Measurements from ENCODE around the gene SCAF8.

Gene SCAF8

DNA sequence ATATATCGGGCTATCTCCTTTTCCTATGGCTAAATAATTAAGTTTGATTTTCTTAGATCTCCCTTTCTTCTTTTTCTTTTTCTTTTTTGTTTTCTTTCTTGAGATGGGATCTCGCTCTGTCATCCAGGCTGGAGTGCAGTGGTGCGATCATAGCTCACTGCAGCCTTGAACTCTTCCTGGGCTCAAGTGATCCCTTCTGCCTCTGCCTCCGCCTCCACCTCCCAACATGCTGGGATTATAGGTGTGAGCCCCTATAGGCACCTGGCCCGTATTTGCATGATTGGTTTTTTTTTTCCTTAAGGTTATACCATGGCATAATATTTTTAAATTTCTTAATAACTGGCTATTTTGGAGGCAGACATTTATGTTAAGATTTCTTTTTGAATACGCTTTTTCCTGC, 106.3 kb downstream of the SCAF8 start:
- Histone ChIP-seq H3K4me3 (ENCODE audit: low read depth, low read length) (no peak overlapping the region), H3K27me3 (ENCODE audit: insufficient read depth, low read depth, severe bottlenecking) (no peaks in the 10 kb centered on the region), H3K9me3 (ENCODE audit: severe bottlenecking) (no peaks in the 10 kb centered on the region), H3K27ac (no peak overlapping the region), H3K36me3 (peaks cover 8% of the 10 kb centered on the region; the same call in 1 of the 2 replicates)
- no peak for DNase-seq
- TF ChIP-seq, protein P1, sequence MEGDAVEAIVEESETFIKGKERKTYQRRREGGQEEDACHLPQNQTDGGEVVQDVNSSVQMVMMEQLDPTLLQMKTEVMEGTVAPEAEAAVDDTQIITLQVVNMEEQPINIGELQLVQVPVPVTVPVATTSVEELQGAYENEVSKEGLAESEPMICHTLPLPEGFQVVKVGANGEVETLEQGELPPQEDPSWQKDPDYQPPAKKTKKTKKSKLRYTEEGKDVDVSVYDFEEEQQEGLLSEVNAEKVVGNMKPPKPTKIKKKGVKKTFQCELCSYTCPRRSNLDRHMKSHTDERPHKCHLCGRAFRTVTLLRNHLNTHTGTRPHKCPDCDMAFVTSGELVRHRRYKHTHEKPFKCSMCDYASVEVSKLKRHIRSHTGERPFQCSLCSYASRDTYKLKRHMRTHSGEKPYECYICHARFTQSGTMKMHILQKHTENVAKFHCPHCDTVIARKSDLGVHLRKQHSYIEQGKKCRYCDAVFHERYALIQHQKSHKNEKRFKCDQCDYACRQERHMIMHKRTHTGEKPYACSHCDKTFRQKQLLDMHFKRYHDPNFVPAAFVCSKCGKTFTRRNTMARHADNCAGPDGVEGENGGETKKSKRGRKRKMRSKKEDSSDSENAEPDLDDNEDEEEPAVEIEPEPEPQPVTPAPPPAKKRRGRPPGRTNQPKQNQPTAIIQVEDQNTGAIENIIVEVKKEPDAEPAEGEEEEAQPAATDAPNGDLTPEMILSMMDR (IDR thresholded peaks at IDR 0.05; ENCODE audit: low read depth, low read length): no peak

DNA sequence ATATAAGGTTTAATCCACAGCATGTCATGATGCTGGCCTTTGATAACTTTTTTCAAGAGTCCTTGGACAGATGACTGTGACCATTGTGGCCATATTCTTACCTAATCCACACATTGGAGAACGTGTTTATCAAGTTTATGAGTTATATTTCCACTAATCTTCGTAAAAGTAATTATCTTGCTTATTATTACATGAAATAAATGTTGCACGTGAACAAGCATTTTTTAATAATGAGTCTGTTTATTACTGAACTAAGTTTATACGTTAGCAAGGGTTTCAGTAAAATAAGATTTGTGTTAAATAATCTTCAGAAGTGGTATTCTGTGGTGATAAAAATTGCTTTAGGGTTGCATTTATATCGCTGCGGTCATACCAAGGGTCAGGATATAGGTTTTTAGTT, 107.1 kb downstream of the SCAF8 start:
- no peak for DNase-seq
- H3K36me3 ChIP-seq: peaks cover 11% of the 10 kb centered on the region
- TF ChIP-seq, protein P1 (IDR thresholded peaks at IDR 0.05; ENCODE audit: low read depth, low read length): no peak
- no peaks in the 10 kb centered on the region for H3K9me3 ChIP-seq (ENCODE audit: severe bottlenecking)
- no peaks in the 10 kb centered on the region for H3K27me3 ChIP-seq (ENCODE audit: insufficient read depth, low read depth, severe bottlenecking)
- no peak overlapping the region for H3K4me3 ChIP-seq (ENCODE audit: low read depth, low read length)
- no peak overlapping the region for H3K27ac ChIP-seq

DNA sequence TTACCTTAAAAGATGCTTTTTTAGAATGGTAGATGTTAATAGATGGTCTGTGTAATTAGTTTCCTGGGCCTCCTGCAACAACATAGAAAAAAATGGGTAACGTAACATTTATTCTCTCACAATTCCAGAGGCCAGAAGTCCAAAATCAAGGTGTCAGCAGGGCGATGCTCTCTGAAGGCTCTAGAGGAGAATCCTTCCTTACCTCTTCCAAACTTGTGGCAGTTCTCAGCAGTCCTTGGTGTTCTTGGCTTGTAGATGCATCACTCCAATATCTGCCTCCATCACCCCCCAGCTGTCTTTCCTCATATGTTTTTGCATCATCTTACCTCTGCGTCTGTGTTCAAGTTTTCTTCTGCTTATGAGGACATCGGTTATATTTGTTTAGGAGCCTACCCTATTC, 107.9 kb downstream of the SCAF8 start:
- no peak overlapping the region for H3K4me3 ChIP-seq (ENCODE audit: low read depth, low read length)
- no peaks in the 10 kb centered on the region for H3K27me3 ChIP-seq (ENCODE audit: insufficient read depth, low read depth, severe bottlenecking)
- TF ChIP-seq, protein P1 (IDR thresholded peaks at IDR 0.05; ENCODE audit: low read depth, low read length): no peak
- no peak for DNase-seq
- H3K27ac ChIP-seq: no peak overlapping the region
- peaks cover 12% of the 10 kb centered on the region for H3K36me3 ChIP-seq
- no peaks in the 10 kb centered on the region for H3K9me3 ChIP-seq (ENCODE audit: severe bottlenecking)

DNA sequence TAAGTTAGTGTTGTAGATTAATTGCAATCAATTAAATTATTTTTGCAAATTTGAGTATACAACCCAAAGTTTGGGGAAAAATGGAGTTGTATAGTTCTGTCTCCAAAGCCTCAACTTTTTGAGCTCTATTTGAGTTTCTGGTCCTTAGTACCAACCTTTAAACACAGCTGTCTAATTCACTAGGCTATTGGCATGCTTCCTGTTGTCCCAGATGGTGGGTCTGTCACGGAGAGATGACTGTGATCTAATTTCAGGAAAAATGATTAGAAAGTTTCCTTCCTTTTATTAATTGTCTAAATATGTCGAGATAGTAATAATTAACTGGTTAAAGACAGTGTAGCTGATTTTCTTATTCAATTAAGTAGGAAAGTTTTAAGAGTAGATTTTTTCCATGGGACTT, 109.6 kb downstream of the SCAF8 start:
- no peaks in the 10 kb centered on the region for H3K27me3 ChIP-seq (ENCODE audit: insufficient read depth, low read depth, severe bottlenecking)
- DNase-seq: no peak
- H3K36me3 ChIP-seq: peaks cover 12% of the 10 kb centered on the region
- no peaks in the 10 kb centered on the region for H3K9me3 ChIP-seq (ENCODE audit: severe bottlenecking)
- H3K4me3 ChIP-seq (ENCODE audit: low read depth, low read length): no peak overlapping the region
- TF ChIP-seq, protein P1 (IDR thresholded peaks at IDR 0.05; ENCODE audit: low read depth, low read length): no peak
- H3K27ac ChIP-seq: no peak overlapping the region

DNA sequence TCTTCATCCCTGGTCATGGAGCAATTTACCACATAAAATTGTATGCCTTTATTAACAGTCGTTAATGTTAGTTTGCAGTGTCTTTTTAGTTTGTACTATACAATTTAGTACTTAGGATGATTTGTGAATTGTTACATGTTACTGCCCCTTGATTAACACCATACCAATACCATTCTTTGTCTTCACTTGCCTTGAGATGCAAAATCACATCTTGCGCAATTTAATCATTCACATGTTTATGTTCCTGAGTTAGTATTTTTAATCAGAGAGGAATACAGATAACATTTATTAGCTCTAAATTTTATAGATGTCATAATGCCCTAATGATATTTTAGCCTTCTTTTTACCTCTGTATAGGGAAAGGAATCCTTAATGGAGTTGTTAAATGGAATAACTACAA, 114.1 kb downstream of the SCAF8 start:
- no peak for DNase-seq
- TF ChIP-seq, protein P1 (IDR thresholded peaks at IDR 0.05; ENCODE audit: low read depth, low read length): no peak

DNA sequence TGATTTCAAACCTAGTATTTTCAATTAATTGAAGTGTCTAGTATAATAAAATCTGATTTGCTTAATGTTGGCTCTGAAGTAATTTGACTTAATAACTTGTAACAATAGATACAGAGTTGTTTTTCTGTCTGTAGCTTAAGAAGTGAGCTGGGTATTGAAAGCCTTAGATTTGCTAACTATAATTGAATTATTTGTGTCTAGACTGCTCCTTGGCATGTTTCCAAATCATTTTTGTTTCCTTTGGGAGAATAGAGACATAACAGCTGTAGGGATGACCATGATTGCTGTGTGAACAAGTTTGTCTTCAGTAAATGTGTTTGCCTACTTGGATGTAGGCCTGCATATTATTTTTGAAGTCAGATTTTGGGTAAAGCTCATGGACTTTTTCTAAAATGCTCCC, 115.4 kb downstream of the SCAF8 start:
- H3K4me3 ChIP-seq (ENCODE audit: low read depth, low read length): no peak overlapping the region
- TF ChIP-seq, protein P1 (IDR thresholded peaks at IDR 0.05; ENCODE audit: low read depth, low read length): no peak
- H3K27me3 ChIP-seq (ENCODE audit: insufficient read depth, low read depth, severe bottlenecking): no peaks in the 10 kb centered on the region
- H3K27ac ChIP-seq: no peak overlapping the region
- H3K9me3 ChIP-seq (ENCODE audit: severe bottlenecking): no peaks in the 10 kb centered on the region
- no peak for DNase-seq
- H3K36me3 ChIP-seq: peaks cover 4% of the 10 kb centered on the region

More for the DNA sequence above, 114.1 kb downstream of the SCAF8 start:
- H3K27ac ChIP-seq: no peak overlapping the region
- no peak overlapping the region for H3K4me3 ChIP-seq (ENCODE audit: low read depth, low read length)
- peaks cover 4% of the 10 kb centered on the region for H3K36me3 ChIP-seq
- H3K9me3 ChIP-seq (ENCODE audit: severe bottlenecking): no peaks in the 10 kb centered on the region
- no peaks in the 10 kb centered on the region for H3K27me3 ChIP-seq (ENCODE audit: insufficient read depth, low read depth, severe bottlenecking)

Data from WERI-Rb-1 (cell line).